ENCODE results near the gene DRC3.

The DRC3 gene

GRCh38 chr17:17983376-17983775 lies 10.7 kb downstream of the DRC3 start:
- H3K9ac ChIP-seq (ENCODE audit: low read length in 2 of 2) = no peak overlapping the region
- peaks cover 0 to 3% of the 10 kb centered on the region in 2 donors for H3K36me3 ChIP-seq (ENCODE audit: control insufficient read depth in 2 of 2, insufficient read depth in 2 of 2, low read length in 2 of 2)
- H3K4me3 ChIP-seq (ENCODE audit: low read length in 2 of 2) = no peak overlapping the region
- no peak overlapping the region for H3K27ac ChIP-seq (ENCODE audit: low read length)
- H3K27me3 ChIP-seq (ENCODE audit: control insufficient read depth in 1 of 2, insufficient read depth in 2 of 2, low read length in 2 of 2) = no peaks in the 10 kb centered on the region
- no peaks in the 10 kb centered on the region for H3K4me1 ChIP-seq (ENCODE audit: control insufficient read depth, insufficient read depth, low read length)
- H3K9me3 ChIP-seq (ENCODE audit: control insufficient read depth in 2 of 2, low read length in 2 of 2) = no peaks in the 10 kb centered on the region

GRCh38 chr17:17983776-17984175 lies 11.1 kb downstream of the DRC3 start:
- no peaks in the 10 kb centered on the region for H3K9me3 ChIP-seq (ENCODE audit: control insufficient read depth in 2 of 2, low read length in 2 of 2)
- H3K27ac ChIP-seq (ENCODE audit: low read length) = no peak overlapping the region
- no peak overlapping the region for H3K9ac ChIP-seq (ENCODE audit: low read length in 2 of 2)
- peaks cover 0 to 4% of the 10 kb centered on the region in 2 donors for H3K36me3 ChIP-seq (ENCODE audit: control insufficient read depth in 2 of 2, insufficient read depth in 2 of 2, low read length in 2 of 2)
- no peaks in the 10 kb centered on the region for H3K4me1 ChIP-seq (ENCODE audit: control insufficient read depth, insufficient read depth, low read length)
- no peak overlapping the region for H3K4me3 ChIP-seq (ENCODE audit: low read length in 2 of 2)
- H3K27me3 ChIP-seq (ENCODE audit: control insufficient read depth in 1 of 2, insufficient read depth in 2 of 2, low read length in 2 of 2) = no peaks in the 10 kb centered on the region

DNA sequence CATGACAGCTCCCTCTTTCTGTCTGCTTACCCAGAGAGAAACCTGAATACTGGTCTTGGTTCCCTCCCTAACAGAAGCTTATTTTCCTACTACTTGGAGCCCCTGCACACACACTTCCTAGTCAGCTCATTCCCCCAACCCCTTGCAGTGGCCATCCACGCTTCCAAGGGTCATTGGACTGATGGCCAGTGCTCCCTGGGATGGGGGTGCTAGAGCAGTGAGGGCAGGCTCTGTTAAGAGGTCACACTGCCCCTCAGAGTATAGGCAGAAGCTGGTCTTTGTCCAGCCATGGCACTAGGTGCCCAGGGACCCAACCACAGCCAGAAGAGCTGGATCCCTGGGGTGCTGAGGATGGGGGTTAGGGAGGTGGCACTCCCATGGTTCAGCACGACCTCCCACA lies 12.5 kb downstream of the DRC3 start:
- no peaks in the 10 kb centered on the region for H3K9me3 ChIP-seq (ENCODE audit: control insufficient read depth in 2 of 2, low read length in 2 of 2)
- no peak overlapping the region for H3K27ac ChIP-seq (ENCODE audit: low read length)
- H3K4me3 ChIP-seq (ENCODE audit: low read length in 2 of 2) = no peak overlapping the region
- peaks cover 0 to 5% of the 10 kb centered on the region in 2 donors for H3K36me3 ChIP-seq (ENCODE audit: control insufficient read depth in 2 of 2, insufficient read depth in 2 of 2, low read length in 2 of 2)
- H3K4me1 ChIP-seq (ENCODE audit: control insufficient read depth, insufficient read depth, low read length) = no peaks in the 10 kb centered on the region
- no peaks in the 10 kb centered on the region for H3K27me3 ChIP-seq (ENCODE audit: control insufficient read depth in 1 of 2, insufficient read depth in 2 of 2, low read length in 2 of 2)
- H3K9ac ChIP-seq (ENCODE audit: low read length in 2 of 2) = no peak overlapping the region

DNA sequence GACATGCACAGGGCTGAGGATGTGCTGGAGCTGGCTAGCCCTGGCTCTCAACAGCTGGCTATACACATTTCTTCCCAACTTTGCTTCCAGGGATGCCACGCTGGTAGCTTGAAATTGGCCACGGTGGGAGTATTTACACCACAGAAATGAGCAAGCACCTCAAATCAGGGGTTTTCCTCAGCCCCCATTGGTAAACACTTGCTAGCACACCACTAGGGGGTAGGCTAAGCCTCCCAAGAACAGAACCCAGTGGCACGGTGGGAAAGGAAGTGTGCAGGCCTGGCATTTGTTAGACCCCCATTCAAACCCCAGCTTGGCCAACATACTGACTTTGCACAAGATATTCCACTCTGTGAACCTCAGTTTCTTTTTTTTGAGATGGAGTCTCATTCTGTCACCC lies 12.9 kb downstream of the DRC3 start:
- Histone ChIP-seq H3K27me3 (ENCODE audit: control insufficient read depth in 1 of 2, insufficient read depth in 2 of 2, low read length in 2 of 2) (no peaks in the 10 kb centered on the region), H3K9me3 (ENCODE audit: control insufficient read depth in 2 of 2, low read length in 2 of 2) (no peaks in the 10 kb centered on the region), H3K4me3 (ENCODE audit: low read length in 2 of 2) (no peak overlapping the region), H3K4me1 (ENCODE audit: control insufficient read depth, insufficient read depth, low read length) (no peaks in the 10 kb centered on the region), H3K9ac (ENCODE audit: low read length in 2 of 2) (no peak overlapping the region), H3K36me3 (ENCODE audit: control insufficient read depth in 2 of 2, insufficient read depth in 2 of 2, low read length in 2 of 2) (peaks cover 0 to 5% of the 10 kb centered on the region in 2 donors), H3K27ac (ENCODE audit: low read length) (no peak overlapping the region)

GRCh38 chr17:17987187-17987896 lies 14.7 kb downstream of the DRC3 start:
- Histone ChIP-seq H3K9me3 (ENCODE audit: control insufficient read depth in 2 of 2, low read length in 2 of 2) (no peaks in the 10 kb centered on the region), H3K27ac (ENCODE audit: low read length) (no peak overlapping the region), H3K4me1 (ENCODE audit: control insufficient read depth, insufficient read depth, low read length) (no peaks in the 10 kb centered on the region), H3K9ac (ENCODE audit: low read length in 2 of 2) (no peak overlapping the region), H3K4me3 (ENCODE audit: low read length in 2 of 2) (no peak overlapping the region), H3K36me3 (ENCODE audit: control insufficient read depth in 2 of 2, insufficient read depth in 2 of 2, low read length in 2 of 2) (peaks cover 0 to 5% of the 10 kb centered on the region in 2 donors), H3K27me3 (ENCODE audit: control insufficient read depth in 1 of 2, insufficient read depth in 2 of 2, low read length in 2 of 2) (no peaks in the 10 kb centered on the region)

DNA sequence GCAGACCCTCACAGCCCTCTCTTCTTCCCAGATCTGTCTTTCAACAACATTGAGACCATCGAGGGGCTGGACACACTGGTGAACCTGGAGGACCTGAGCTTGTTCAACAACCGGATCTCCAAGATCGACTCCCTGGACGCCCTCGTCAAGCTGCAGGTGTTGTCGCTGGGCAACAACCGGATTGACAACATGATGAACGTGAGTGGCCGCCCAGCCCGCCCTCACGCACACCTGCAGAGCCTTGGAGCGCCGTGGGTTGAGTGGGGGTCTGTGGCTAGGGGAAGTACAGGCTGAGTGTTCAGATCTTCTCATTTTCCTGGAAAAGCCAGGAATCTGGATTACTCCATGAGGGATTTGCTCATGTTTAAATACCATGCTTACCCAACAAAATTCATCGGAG lies 15.2 kb downstream of the DRC3 start:
- Histone ChIP-seq H3K27me3 (ENCODE audit: control insufficient read depth in 1 of 2, insufficient read depth in 2 of 2, low read length in 2 of 2) (no peaks in the 10 kb centered on the region), H3K9me3 (ENCODE audit: control insufficient read depth in 2 of 2, low read length in 2 of 2) (no peaks in the 10 kb centered on the region), H3K36me3 (ENCODE audit: control insufficient read depth in 2 of 2, insufficient read depth in 2 of 2, low read length in 2 of 2) (peaks cover 0 to 5% of the 10 kb centered on the region in 2 donors), H3K9ac (ENCODE audit: low read length in 2 of 2) (no peak overlapping the region), H3K4me1 (ENCODE audit: control insufficient read depth, insufficient read depth, low read length) (no peaks in the 10 kb centered on the region), H3K27ac (ENCODE audit: low read length) (no peak overlapping the region), H3K4me3 (ENCODE audit: low read length in 2 of 2) (no peak overlapping the region)

- no peak overlapping the region for H3K27ac ChIP-seq (ENCODE audit: low read length)
- no peaks in the 10 kb centered on the region for H3K4me1 ChIP-seq (ENCODE audit: control insufficient read depth, insufficient read depth, low read length)
- no peaks in the 10 kb centered on the region for H3K9me3 ChIP-seq (ENCODE audit: control insufficient read depth in 2 of 2, low read length in 2 of 2)
- H3K36me3 ChIP-seq (ENCODE audit: control insufficient read depth in 2 of 2, insufficient read depth in 2 of 2, low read length in 2 of 2) = peaks cover 0 to 5% of the 10 kb centered on the region in 2 donors
- H3K9ac ChIP-seq (ENCODE audit: low read length in 2 of 2) = no peak overlapping the region
- no peaks in the 10 kb centered on the region for H3K27me3 ChIP-seq (ENCODE audit: control insufficient read depth in 1 of 2, insufficient read depth in 2 of 2, low read length in 2 of 2)
- no peak overlapping the region for H3K4me3 ChIP-seq (ENCODE audit: low read length in 2 of 2)
These were observed 15.8 kb downstream of the DRC3 start for GRCh38 chr17:17988427-17988945.

DNA sequence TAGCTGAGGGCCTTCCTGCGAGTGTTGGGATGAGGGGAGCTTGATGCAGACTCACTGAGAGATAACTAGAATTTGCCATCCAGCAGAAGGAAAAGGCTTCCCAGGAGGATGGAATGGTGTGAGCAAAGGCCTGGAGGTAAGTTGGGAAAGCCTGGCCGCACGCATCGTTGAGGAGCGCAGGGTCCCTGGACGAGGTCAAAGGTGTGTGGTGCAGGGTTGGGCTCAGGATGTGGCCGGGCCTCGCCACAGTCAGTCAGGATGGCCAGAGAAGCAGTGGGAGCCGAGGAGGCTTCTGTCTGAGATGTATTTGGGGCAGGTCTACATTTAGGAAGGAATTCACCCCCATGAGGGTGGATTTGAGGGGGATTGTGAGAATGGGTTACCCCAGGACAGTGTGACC lies 16.4 kb downstream of the DRC3 start:
- H3K4me3 ChIP-seq (ENCODE audit: low read length in 2 of 2) = no peak overlapping the region
- H3K27ac ChIP-seq (ENCODE audit: low read length) = no peak overlapping the region
- no peaks in the 10 kb centered on the region for H3K4me1 ChIP-seq (ENCODE audit: control insufficient read depth, insufficient read depth, low read length)
- no peaks in the 10 kb centered on the region for H3K27me3 ChIP-seq (ENCODE audit: control insufficient read depth in 1 of 2, insufficient read depth in 2 of 2, low read length in 2 of 2)
- no peaks in the 10 kb centered on the region for H3K9me3 ChIP-seq (ENCODE audit: control insufficient read depth in 2 of 2, low read length in 2 of 2)
- peaks cover 0 to 5% of the 10 kb centered on the region in 2 donors for H3K36me3 ChIP-seq (ENCODE audit: control insufficient read depth in 2 of 2, insufficient read depth in 2 of 2, low read length in 2 of 2)
- H3K9ac ChIP-seq (ENCODE audit: low read length in 2 of 2) = no peak overlapping the region

- Histone ChIP-seq H3K4me1 (ENCODE audit: control insufficient read depth, insufficient read depth, low read length) (no peaks in the 10 kb centered on the region), H3K27ac (ENCODE audit: low read length) (no peak overlapping the region), H3K9ac (ENCODE audit: low read length in 2 of 2) (no peak overlapping the region)
These were observed 17.0 kb downstream of the DRC3 start for GRCh38 chr17:17989618-17990017.

GRCh38 chr17:17990282-17990681 lies 17.6 kb downstream of the DRC3 start:
- Histone ChIP-seq H3K36me3 (ENCODE audit: control insufficient read depth in 2 of 2, insufficient read depth in 2 of 2, low read length in 2 of 2) (peaks cover 0 to 5% of the 10 kb centered on the region in 2 donors), H3K9me3 (ENCODE audit: control insufficient read depth in 2 of 2, low read length in 2 of 2) (no peaks in the 10 kb centered on the region), H3K27ac (ENCODE audit: low read length) (no peak overlapping the region), H3K9ac (ENCODE audit: low read length in 2 of 2) (no peak overlapping the region), H3K4me3 (ENCODE audit: low read length in 2 of 2) (no peak overlapping the region), H3K27me3 (ENCODE audit: control insufficient read depth in 1 of 2, insufficient read depth in 2 of 2, low read length in 2 of 2) (no peaks in the 10 kb centered on the region), H3K4me1 (ENCODE audit: control insufficient read depth, insufficient read depth, low read length) (no peaks in the 10 kb centered on the region)

More at GRCh38 chr17:17989618-17990017, 17.0 kb downstream of the DRC3 start:
- H3K36me3 ChIP-seq (ENCODE audit: control insufficient read depth in 2 of 2, insufficient read depth in 2 of 2, low read length in 2 of 2) = peaks cover 0 to 5% of the 10 kb centered on the region in 2 donors
- no peaks in the 10 kb centered on the region for H3K9me3 ChIP-seq (ENCODE audit: control insufficient read depth in 2 of 2, low read length in 2 of 2)
- no peaks in the 10 kb centered on the region for H3K27me3 ChIP-seq (ENCODE audit: control insufficient read depth in 1 of 2, insufficient read depth in 2 of 2, low read length in 2 of 2)
- no peak overlapping the region for H3K4me3 ChIP-seq (ENCODE audit: low read length in 2 of 2)

GRCh38 chr17:17993366-17993765 lies 20.7 kb downstream of the DRC3 start:
- Histone ChIP-seq H3K36me3 (ENCODE audit: control insufficient read depth in 2 of 2, insufficient read depth in 2 of 2, low read length in 2 of 2) (peaks cover 0 to 2% of the 10 kb centered on the region in 2 donors), H3K4me1 (ENCODE audit: control insufficient read depth, insufficient read depth, low read length) (no peaks in the 10 kb centered on the region), H3K9me3 (ENCODE audit: control insufficient read depth in 2 of 2, low read length in 2 of 2) (no peaks in the 10 kb centered on the region), H3K9ac (ENCODE audit: low read length in 2 of 2) (no peak overlapping the region), H3K27ac (ENCODE audit: low read length) (no peak overlapping the region), H3K27me3 (ENCODE audit: control insufficient read depth in 1 of 2, insufficient read depth in 2 of 2, low read length in 2 of 2) (no peaks in the 10 kb centered on the region), H3K4me3 (ENCODE audit: low read length in 2 of 2) (no peak overlapping the region)
